Fibroblast of pulmonary artery (primary cell): ENCODE data around the gene KRTAP1-5.
"Not testable (repeated sequence)": the region's sequence is repeated elsewhere in the genome, so short reads cannot be mapped to it uniquely, and the experiment has no call there.

ENCODE experiments used
- DNase-seq: peaks from one replicate; pipeline ENCODE4 v3.0.0-alpha.2; 2010; ENCODE audit warnings: low read depth
- H3K4me3 ChIP-seq: replicated peaks from 2 replicates; pipeline ENCODE4 v1.5.1; 2011; ENCODE audit warnings: low read depth, mild to moderate bottlenecking, control low read depth, low read length, moderate library complexity
- TF ChIP-seq, protein P1 (sequence below): IDR thresholded peaks from 2 replicates; pipeline ENCODE4 v1.5.1; 2011; ENCODE audit warnings: mild to moderate bottlenecking, control low read depth, low read length, inconsistent platforms; ENCODE audit errors: missing control alignments

The KRTAP1-5 gene

GRCh38 chr17:41058741-41059140 is 31.7 kb upstream of the KRTAP1-5 start:
- TF ChIP-seq, protein P1, sequence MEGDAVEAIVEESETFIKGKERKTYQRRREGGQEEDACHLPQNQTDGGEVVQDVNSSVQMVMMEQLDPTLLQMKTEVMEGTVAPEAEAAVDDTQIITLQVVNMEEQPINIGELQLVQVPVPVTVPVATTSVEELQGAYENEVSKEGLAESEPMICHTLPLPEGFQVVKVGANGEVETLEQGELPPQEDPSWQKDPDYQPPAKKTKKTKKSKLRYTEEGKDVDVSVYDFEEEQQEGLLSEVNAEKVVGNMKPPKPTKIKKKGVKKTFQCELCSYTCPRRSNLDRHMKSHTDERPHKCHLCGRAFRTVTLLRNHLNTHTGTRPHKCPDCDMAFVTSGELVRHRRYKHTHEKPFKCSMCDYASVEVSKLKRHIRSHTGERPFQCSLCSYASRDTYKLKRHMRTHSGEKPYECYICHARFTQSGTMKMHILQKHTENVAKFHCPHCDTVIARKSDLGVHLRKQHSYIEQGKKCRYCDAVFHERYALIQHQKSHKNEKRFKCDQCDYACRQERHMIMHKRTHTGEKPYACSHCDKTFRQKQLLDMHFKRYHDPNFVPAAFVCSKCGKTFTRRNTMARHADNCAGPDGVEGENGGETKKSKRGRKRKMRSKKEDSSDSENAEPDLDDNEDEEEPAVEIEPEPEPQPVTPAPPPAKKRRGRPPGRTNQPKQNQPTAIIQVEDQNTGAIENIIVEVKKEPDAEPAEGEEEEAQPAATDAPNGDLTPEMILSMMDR = no peak
- no peak for DNase-seq
- no peak overlapping the region for H3K4me3 ChIP-seq

- TF ChIP-seq, protein P1 = no peak
- DNase-seq = no peak
Measured at GRCh38 chr17:41057547-41057946, 30.5 kb upstream of the KRTAP1-5 start.

DNA sequence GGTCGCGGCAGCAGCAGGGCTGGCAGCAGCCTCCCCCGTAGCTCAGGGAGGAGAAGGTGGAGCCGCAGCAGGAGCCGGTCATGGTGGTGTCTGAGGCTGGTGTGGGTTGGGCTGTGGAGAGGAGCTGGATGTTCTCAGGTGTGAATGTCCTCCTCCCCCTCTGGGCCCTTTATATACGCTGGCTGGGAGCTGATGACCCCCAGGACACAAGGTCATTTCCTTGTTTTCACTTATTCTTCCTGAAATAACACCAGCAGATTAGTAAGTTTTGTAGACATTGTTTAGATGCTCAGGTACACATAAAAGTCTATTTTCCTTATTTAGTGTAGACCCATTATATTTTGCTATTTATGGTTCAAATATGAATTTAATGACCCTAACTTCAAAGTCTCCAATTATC is 28.1 kb upstream of the KRTAP1-5 start, which contains the start of gene KRTAP2-2:
TSS of gene KRTAP2-2 (minus strand) at position 101 of the 400 bp plus-strand sequence. CDS start at position 82, 19 bp downstream.
- not testable (repeated sequence) for H3K4me3 ChIP-seq, DNase-seq

More at GRCh38 chr17:41057547-41057946, 30.5 kb upstream of the KRTAP1-5 start:
- H3K4me3 ChIP-seq = no peak overlapping the region

DNA sequence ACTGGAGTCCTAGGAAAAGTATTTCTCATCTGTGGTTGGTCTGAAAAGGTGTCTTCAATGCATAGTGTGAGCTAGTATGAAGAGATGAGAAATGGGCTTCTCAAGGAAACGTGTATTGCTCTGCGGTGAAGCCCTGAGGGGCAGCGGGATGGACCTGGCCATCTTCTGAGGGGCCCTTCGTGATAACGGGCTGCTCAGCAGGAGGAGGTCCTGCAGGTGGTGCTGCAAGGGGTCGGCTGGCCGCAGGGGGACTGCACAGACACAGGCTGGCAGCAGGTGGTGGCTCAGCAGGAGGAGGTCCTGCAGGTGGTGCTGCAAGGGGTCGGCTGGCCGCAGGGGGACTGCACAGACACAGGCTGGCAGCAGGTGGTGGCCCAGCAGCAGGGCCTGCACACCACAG is 27.5 kb upstream of the KRTAP1-5 start:
- H3K4me3 ChIP-seq, DNase-seq: not testable (repeated sequence)

- no peak for DNase-seq
- TF ChIP-seq, protein P1 = no peak
- no peak overlapping the region for H3K4me3 ChIP-seq
Measured at GRCh38 chr17:41054025-41054424, 27.0 kb upstream of the KRTAP1-5 start.

- H3K4me3 ChIP-seq = no peak overlapping the region
- DNase-seq = no peak
- TF ChIP-seq, protein P1 = no peak
Measured at GRCh38 chr17:41052566-41052965, 25.6 kb upstream of the KRTAP1-5 start.

- TF ChIP-seq, protein P1 = no peak
- H3K4me3 ChIP-seq = no peak overlapping the region
- DNase-seq = peak; percentile 17
Measured at GRCh38 chr17:41049110-41049509, 22.1 kb upstream of the KRTAP1-5 start.

DNA sequence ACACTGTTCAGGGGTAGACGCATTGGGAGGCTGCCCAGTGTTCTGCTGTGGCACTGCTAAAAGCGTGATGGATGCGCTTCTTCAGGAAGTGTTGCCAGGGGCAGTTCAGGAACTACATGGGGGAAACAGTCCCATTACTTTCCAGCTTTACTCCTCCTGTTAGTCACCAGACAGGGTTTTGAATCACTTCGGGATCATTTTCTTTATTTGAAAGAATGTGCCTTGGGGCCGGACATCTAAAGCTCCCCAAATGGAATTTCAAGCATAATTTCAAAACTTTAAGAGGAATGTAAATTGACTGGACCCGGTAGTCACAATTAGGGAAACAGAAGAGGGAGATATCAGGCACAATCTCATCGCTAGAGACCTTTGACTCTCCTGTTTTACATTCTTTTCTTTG is 21.4 kb upstream of the KRTAP1-5 start:
- H3K4me3 ChIP-seq = no peak overlapping the region
- TF ChIP-seq, protein P1 = no peak
- DNase-seq = no peak

- DNase-seq, H3K4me3 ChIP-seq: not testable (repeated sequence)
Measured at GRCh38 chr17:41046735-41047465, 19.9 kb upstream of the KRTAP1-5 start, which contains the start of gene KRTAP2-1. Gene KRTAP2-1 (minus strand): TSS chr17:41047316. CDS start chr17:41047267, 49 bp downstream.
